HepG2 (cell line): ENCODE results near the gene VMO1. TPM values are rescaled to one million over a fixed set of nuclear protein-coding genes. Genes with fewer than 3 reads are reported as not detected.

Experiments used
- ATAC-seq: fragments of 200-7000 bp; cut with Tn5 transposase; 3 replicates; pipeline ENCODE4 v1.9.1; 2020; ENCODE audit warnings: mild to moderate bottlenecking, moderate library complexity
- BruUV-seq: library from RNA; stranded (reverse); fragments of 400-500 nt; replicated peaks from 2 replicates; lab custom pipeline; 2021; lab: Mats Ljungman, UMichigan
- CTCF ChIA-PET: fragments of 300-600 bp; formaldehyde crosslinking; extraction: SDS; loops from one replicate; lab custom pipeline; 2021; ENCODE audit warnings: low total read pairs, inconsistent platforms, low intra/inter-chr PET ratio; lab: Yijun Ruan, JAX
- POLR2A ChIA-PET: fragments of 350-600 bp; sonication (Branson Sonifier 250); formaldehyde crosslinking; loops from one replicate; lab custom pipeline; 2020; ENCODE audit warnings: antibody characterized with exemption, inconsistent platforms; lab: Yijun Ruan, JAX
- DNase-seq: peaks from one replicate; pipeline ENCODE4 v3.0.0-alpha.2; 2015; ENCODE audit warnings: low spot score
- FAIRE-seq: peaks from 3 replicates; lab custom pipeline; 2011; peaks lifted over from hg19 to GRCh38; lab: Jason Lieb, UNC
- H2AFZ ChIP-seq: one replicate; pipeline ENCODE4 v1.6.1; 2011; ENCODE audit warnings: low read length, inconsistent platforms
- H3K27ac ChIP-seq: fragments of 300-600 bp; 3 replicates; pipeline ENCODE4 v1.8.0; 2011; ENCODE audit warnings: mixed run types, mild to moderate bottlenecking, mixed read lengths, low read length, inconsistent platforms; ENCODE audit not compliant: insufficient read depth; ENCODE audit errors: extremely low read length
- H3K27me3 ChIP-seq, 2 experiments: fragments of 200-600 bp in 1 of 2; 2 replicates in 1 of 2; 3 replicates in 1 of 2; pipeline versions ENCODE4 v1.6.0 to v1.8.0; 2011; ENCODE audit warnings: low read length in 2 of 2, mild to moderate bottlenecking in 2 of 2, moderate library complexity in 2 of 2, inconsistent platforms in 1 of 2; ENCODE audit not compliant: insufficient read depth in 2 of 2, control insufficient read depth in 1 of 2
- H3K36me3 ChIP-seq, 2 experiments: fragments of 200-600 bp in 1 of 2; replicated peaks in 1 of 2; 2 replicates in 1 of 2; 3 replicates in 1 of 2; pipeline versions ENCODE4 v1.5.1 to v1.8.0; 2011; ENCODE audit warnings: low read length in 2 of 2, inconsistent platforms in 1 of 2; ENCODE audit not compliant: insufficient read depth in 2 of 2, control insufficient read depth in 1 of 2
- H3K4me1 ChIP-seq: 2 replicates; pipeline ENCODE4 v1.5.1; 2012; ENCODE audit warnings: low read length, inconsistent platforms; ENCODE audit not compliant: insufficient read depth
- H3K4me2 ChIP-seq: 2 replicates; pipeline ENCODE4 v1.6.0; 2011; ENCODE audit warnings: low read depth, low read length, inconsistent platforms
- H3K4me3 ChIP-seq, 3 experiments: fragments of 200-600 bp in 1 of 3; sonication (generic), shearing (Covaris generic) in 1 of 3; replicated peaks in 1 of 3; 2 replicates each; pipeline ENCODE4 v1.5.1; 2011 to 2016; ENCODE audit warnings: low read length in 3 of 3, inconsistent platforms in 2 of 3, low read depth in 2 of 3, mild to moderate bottlenecking in 2 of 3, control low read depth in 1 of 3, mixed read lengths in 1 of 3; ENCODE audit not compliant: insufficient read depth in 1 of 3
- H3K79me2 ChIP-seq: one replicate; pipeline ENCODE4 v1.6.1; 2011; ENCODE audit warnings: low read length, inconsistent platforms; ENCODE audit not compliant: insufficient read depth
- H3K9ac ChIP-seq: 2 replicates; pipeline ENCODE4 v1.6.0; 2011; ENCODE audit warnings: mild to moderate bottlenecking, low read depth, low read length, inconsistent platforms; ENCODE audit not compliant: insufficient read depth
- H3K9me3 ChIP-seq: 2 replicates; pipeline ENCODE4 v1.5.1; 2012; ENCODE audit warnings: mild to moderate bottlenecking, low read length
- H4K20me1 ChIP-seq: 2 replicates; pipeline ENCODE4 v1.6.0; 2011; ENCODE audit warnings: inconsistent platforms, mild to moderate bottlenecking, low read length, moderate library complexity; ENCODE audit not compliant: insufficient read depth
- FOXC1 ChIP-seq: sonication (generic); formaldehyde crosslinking; IDR thresholded peaks from 2 replicates; pipeline ENCODE4 v1.8.0; 2022; ENCODE audit warnings: mild to moderate bottlenecking, missing genetic modification reagents, borderline replicate concordance
- GABPA ChIP-seq, 2 experiments: IDR thresholded peaks; 2 replicates each; pipeline ENCODE4 v1.6.1; 2011 to 2016; ENCODE audit warnings: low read depth in 2 of 2, low read length in 1 of 2, missing biosample characterization in 1 of 2, missing genetic modification characterization in 1 of 2
- NCOR1 ChIP-seq: fragments of 200-600 bp; sonication (generic); IDR thresholded peaks from 2 replicates; pipeline ENCODE4 v1.7.0; 2017; ENCODE audit warnings: antibody characterized with exemption, low read length, borderline replicate concordance
- PLRG1 ChIP-seq: fragments of 450-650 bp; conservative IDR thresholded peaks from 2 replicates; pipeline ENCODE4 v1.6.1; 2016
- POGZ ChIP-seq: sonication (generic); formaldehyde crosslinking; IDR thresholded peaks from 2 replicates; pipeline ENCODE4 v1.4.0; 2020; ENCODE audit warnings: mild to moderate bottlenecking, missing genetic modification reagents
- PRMT3 ChIP-seq: sonication (generic); formaldehyde crosslinking; IDR thresholded peaks from 2 replicates; pipeline ENCODE4 v1.8.1; 2022; ENCODE audit warnings: low read depth, mild to moderate bottlenecking, moderate library complexity, missing genetic modification reagents, borderline replicate concordance
- SMYD3 ChIP-seq: sonication (generic); formaldehyde crosslinking; IDR thresholded peaks from 2 replicates; pipeline ENCODE4 v1.8.1; 2023; ENCODE audit warnings: mild to moderate bottlenecking, missing genetic modification reagents
- YY1 ChIP-seq: IDR thresholded peaks from 2 replicates; pipeline ENCODE4 v1.6.1; 2011; ENCODE audit warnings: low read length, low read depth, moderate library complexity, mild to moderate bottlenecking; ENCODE audit not compliant: insufficient read depth, insufficient replicate concordance
- ZNF235 ChIP-seq: sonication (generic); formaldehyde crosslinking; IDR thresholded peaks from 2 replicates; pipeline ENCODE4 v1.8.1; 2023; ENCODE audit warnings: mild to moderate bottlenecking, missing genetic modification reagents, borderline replicate concordance
- ZNF691 ChIP-seq: sonication (generic); formaldehyde crosslinking; IDR thresholded peaks from 2 replicates; pipeline ENCODE4 v1.4.0; 2020; ENCODE audit warnings: missing genetic modification reagents, low read depth, mild to moderate bottlenecking, borderline replicate concordance
- ZNF800 ChIP-seq: sonication (generic); formaldehyde crosslinking; IDR thresholded peaks from 2 replicates; pipeline ENCODE4 v1.4.0; 2020; ENCODE audit warnings: missing genetic modification reagents
- WGBS: methylation state at CpG from one replicate; pipeline ENCODE4 v1.1.6; 2017; ENCODE audit warnings: low lambda C conversion rate; 5-methylcytosine and 5-hydroxymethylcytosine counted together
- in situ Hi-C: cut with HindIII; loops from 2 replicates; pipeline ENCODE4 v1.10.0; 2017; ENCODE audit warnings: low pct_unique_long_range_greater_than_20kb; ENCODE audit not compliant: extremely low pct_ligation_motif_present
- intact Hi-C: fragments of 100-400 bp; cut with micrococcal nuclease; formaldehyde crosslinking; loops from one replicate; pipeline ENCODE4 v1.10.0; 2022; ENCODE audit not compliant: unreplicated experiment
- polyA plus RNA-seq, 8 experiments: library from polyadenylated mRNA; depleted of rRNA in 3 of 8; stranded (reverse) in 7 of 8; unstranded in 1 of 8; fragments of >200 nt; fragmentation: Illumina TruSeq in 4 of 8; extraction: Trizol in 4 of 8; gene quantifications; 2 replicates each; pipeline versions ENCODE4 v1.2.1 to v1.2.3, GENCODE V29; 2011 to 2016; ENCODE audit warnings: low read depth in 4 of 8, missing spikeins in 1 of 8, mixed read lengths in 1 of 8; ENCODE audit not compliant: insufficient read depth in 1 of 8
- total RNA-seq, 5 experiments: library from RNA; depleted of rRNA; stranded (reverse); fragments of >200 nt; fragmentation: Illumina TruSeq; extraction: Trizol; gene quantifications; 2 replicates each; pipeline ENCODE4 v1.2.3, GENCODE V29; 2016; ENCODE audit warnings: low read depth in 1 of 5

The VMO1 gene
- total and polyA plus RNA-seq, 2 of the 13 experiments (the other 11 are each of a cell fraction or from before 2014, with no cell fraction given) = not detected

- ChIA-PET CTCF (no interaction called here), POLR2A (interaction anchor here (1.1 to 3.8 kb wide), 5 partner anchors 30 to 49 kb away, joined by 3 to 14 read pairs (median 3); partner anchors contain the start of genes ARRB2, GLTPD2 and TM4SF5)
- no TSS peak for BruUV-seq
- ATAC-seq (no peak), DNase-seq (no peak), FAIRE-seq (no peak)
- WGBS = 86% methylated on average over 8 of the region's 8 CpGs
- H3K4me3 ChIP-seq = no peak overlapping the region
- peaks cover 2 to 24% of the 10 kb centered on the region in 2 experiments; a peak in 3 of 5 replicates for H3K27me3 ChIP-seq
- intact Hi-C loops = no loop called here
- no peaks in the 10 kb centered on the region for H3K9me3 ChIP-seq
- no peak overlapping the region for H3K9ac ChIP-seq
- in situ Hi-C loops = no loop called here
- no peak overlapping the region for H2AFZ ChIP-seq
- H3K36me3 ChIP-seq = no peaks in the 10 kb centered on the region; a peak in 1 of 5 replicates
- no peaks in the 10 kb centered on the region for H3K79me2 ChIP-seq
- H4K20me1 ChIP-seq = no peaks in the 10 kb centered on the region
- TF ChIP-seq ZNF691 (CRISPR knock-in tag) (no peak), ZNF800 (CRISPR knock-in tag) (no peak), POGZ (CRISPR knock-in tag) (no peak), ZNF235 (no peak), SMYD3 (CRISPR knock-in tag) (no peak), YY1 (no peak), PLRG1 (no peak), NCOR1 (no peak), FOXC1 (CRISPR knock-in tag) (no peak), GABPA (IDR thresholded peaks at IDR 0.05; ENCODE audit: low read depth, low read length) (no peak), GABPA (CRISPR knock-in tag; IDR thresholded peaks at IDR 0.05; ENCODE audit: low read depth) (no peak), PRMT3 (CRISPR knock-in tag) (no peak)
- no peak overlapping the region for H3K27ac ChIP-seq
- peaks cover 66% of the 10 kb centered on the region for H3K4me1 ChIP-seq
- no peak overlapping the region for H3K4me2 ChIP-seq
Observed at GRCh38 chr17:4741544-4741943, 44.6 kb downstream of the VMO1 start.
